A673 (cell line): ENCODE data around the gene GRAP2. TPM values are rescaled to one million over a fixed set of nuclear protein-coding genes. Genes with fewer than 3 reads are reported as not detected.

Source experiments
- BruUV-seq: library from RNA; stranded (reverse); fragments of 400-500 nt; replicated peaks from 2 replicates; lab custom pipeline; 2021; lab: Mats Ljungman, UMichigan
- CTCF ChIA-PET: fragments of 300-600 bp; sonication (Branson Sonifier 250); formaldehyde crosslinking; loops from one replicate; lab custom pipeline; 2022; ENCODE audit warnings: antibody characterized with exemption; lab: Charles Lee
- POLR2A ChIA-PET: fragments of 300-600 bp; sonication (Branson Sonifier 250); formaldehyde crosslinking; loops from one replicate; lab custom pipeline; 2022; ENCODE audit warnings: antibody characterized with exemption; ENCODE audit not compliant: low non-redundant PET; lab: Charles Lee
- DNase-seq: peaks from one replicate; pipeline ENCODE4 v3.0.0-alpha.2; 2015; ENCODE audit warnings: low spot score
- H3K27ac ChIP-seq: fragments of 200-600 bp; sonication (generic); 2 replicates; pipeline ENCODE4 v1.5.1; 2016; ENCODE audit warnings: mixed run types, low read depth, mild to moderate bottlenecking, mixed read lengths, antibody characterized with exemption, low read length; ENCODE audit not compliant: poor library complexity, severe bottlenecking
- H3K27me3 ChIP-seq: fragments of 200-600 bp; sonication (generic); replicated peaks from 2 replicates; pipeline ENCODE4 v1.6.1; 2017; ENCODE audit warnings: mixed run types, low read depth, mild to moderate bottlenecking, mixed read lengths, antibody characterized with exemption, low read length; ENCODE audit not compliant: insufficient read depth, poor library complexity
- H3K36me3 ChIP-seq: fragments of 200-600 bp; sonication (generic); 2 replicates; pipeline ENCODE4 v1.6.1; 2016; ENCODE audit warnings: mixed run types, mild to moderate bottlenecking, mixed read lengths, antibody characterized with exemption, low read length; ENCODE audit not compliant: insufficient read depth, poor library complexity, severe bottlenecking
- H3K4me1 ChIP-seq: fragments of 200-600 bp; sonication (generic); 2 replicates; pipeline ENCODE4 v1.6.1; 2017; ENCODE audit warnings: mixed run types, mild to moderate bottlenecking, mixed read lengths, antibody characterized with exemption, low read length; ENCODE audit not compliant: insufficient read depth, poor library complexity, severe bottlenecking
- H3K4me3 ChIP-seq: fragments of 200-600 bp; sonication (generic); 2 replicates; pipeline ENCODE4 v1.5.1; 2016; ENCODE audit warnings: low read depth, mixed run types, mild to moderate bottlenecking, mixed read lengths, low read length; ENCODE audit not compliant: poor library complexity, severe bottlenecking
- H3K9me3 ChIP-seq: fragments of 200-600 bp; sonication (generic); 2 replicates; pipeline ENCODE4 v1.6.1; 2016; ENCODE audit warnings: mixed run types, low read depth, mild to moderate bottlenecking, mixed read lengths, antibody characterized with exemption, low read length; ENCODE audit not compliant: poor library complexity, severe bottlenecking
- CTCF ChIP-seq: fragments of 300-800, 200-600 bp; sonication (generic); conservative IDR thresholded peaks from 2 replicates; pipeline ENCODE4 v1.5.1; 2017; ENCODE audit warnings: low read depth, mild to moderate bottlenecking, antibody characterized with exemption, low read length, moderate library complexity, mixed read lengths
- EZH2 ChIP-seq: fragments of 200-600 bp; sonication (generic); IDR thresholded peaks from 2 replicates; pipeline ENCODE4 v1.6.1; 2017; ENCODE audit warnings: borderline replicate concordance, low read depth, mild to moderate bottlenecking, mixed read lengths, antibody characterized with exemption, low read length; ENCODE audit not compliant: poor library complexity, severe bottlenecking
- intact Hi-C: fragments of 100-400 bp; cut with micrococcal nuclease; formaldehyde crosslinking; loops from one replicate; pipeline ENCODE4 v1.10.0; 2022; ENCODE audit not compliant: unreplicated experiment
- total RNA-seq: library from RNA; stranded (reverse); gene quantifications from 2 replicates; pipeline ENCODE4 v1.2.3, GENCODE V29; 2021

The GRAP2 gene
- total RNA-seq, 1 experiment from 2014 or later = not detected

GRCh38 chr22:39937906-39938305, 37.0 kb downstream of the GRAP2 start:
- CTCF ChIA-PET = no interaction called here
- POLR2A ChIA-PET = no interaction called here
- TF ChIP-seq CTCF (no peak), EZH2 (no peak)
- Histone ChIP-seq H3K27me3 (peaks cover 42% of the 10 kb centered on the region), H3K4me1 (no peaks in the 10 kb centered on the region), H3K9me3 (no peaks in the 10 kb centered on the region), H3K36me3 (no peaks in the 10 kb centered on the region), H3K4me3 (no peak overlapping the region), H3K27ac (no peak overlapping the region)
- no TSS peak for BruUV-seq
- DNase-seq = no peak
- intact Hi-C loops = no loop called here

- H3K36me3 ChIP-seq = no peaks in the 10 kb centered on the region
- H3K27me3 ChIP-seq = peaks cover 42% of the 10 kb centered on the region
- ChIA-PET POLR2A (no interaction called here), CTCF (no interaction called here)
- intact Hi-C loops = no loop called here
- H3K4me1 ChIP-seq = no peaks in the 10 kb centered on the region
- TF ChIP-seq EZH2 (no peak), CTCF (no peak)
- DNase-seq = no peak
- no peak overlapping the region for H3K4me3 ChIP-seq
- BruUV-seq = no TSS peak
- no peaks in the 10 kb centered on the region for H3K9me3 ChIP-seq
- H3K27ac ChIP-seq = no peak overlapping the region
These were observed 37.7 kb downstream of the GRAP2 start for GRCh38 chr22:39938509-39939111.

- intact Hi-C loops = no loop called here
- CTCF ChIA-PET = no interaction called here
These were observed 38.9 kb downstream of the GRAP2 start for GRCh38 chr22:39939830-39940229.

More at GRCh38 chr22:39939830-39940229, 38.9 kb downstream of the GRAP2 start:
- no TSS peak for BruUV-seq
- no peak for TF ChIP-seq EZH2
- TF ChIP-seq CTCF = no peak
- no peaks in the 10 kb centered on the region for H3K36me3 ChIP-seq
- H3K9me3 ChIP-seq = no peaks in the 10 kb centered on the region
- H3K27me3 ChIP-seq = peaks cover 31% of the 10 kb centered on the region
- H3K4me3 ChIP-seq = no peak overlapping the region
- no peak overlapping the region for H3K27ac ChIP-seq
- DNase-seq = no peak
- no peaks in the 10 kb centered on the region for H3K4me1 ChIP-seq
- POLR2A ChIA-PET = no interaction called here
